Panc1 (cell line): ENCODE data around the gene SH3RF2. TPM values are rescaled to one million over a fixed set of nuclear protein-coding genes. Genes with fewer than 3 reads are reported as not detected.

Experiments
- ATAC-seq: fragments of 200-7000 bp; cut with Tn5 transposase; 2 replicates; pipeline ENCODE4 v1.9.1; 2020; ENCODE audit warnings: mild to moderate bottlenecking, moderate library complexity
- BruUV-seq: library from RNA; stranded (reverse); fragments of 400-500 nt; replicated peaks from 2 replicates; lab custom pipeline; 2021; lab: Mats Ljungman, UMichigan
- CTCF ChIA-PET: fragments of 300-600 bp; sonication (Branson Sonifier 250); formaldehyde crosslinking; loops from one replicate; lab custom pipeline; 2022; ENCODE audit warnings: antibody characterized with exemption; lab: Charles Lee
- POLR2A ChIA-PET: fragments of 300-600 bp; sonication (Branson Sonifier 250); formaldehyde crosslinking; loops from one replicate; lab custom pipeline; 2022; ENCODE audit warnings: antibody characterized with exemption; lab: Charles Lee
- DNase-seq: peaks from one replicate; pipeline ENCODE4 v3.0.0-alpha.2; 2010; ENCODE audit warnings: low read depth, low spot score
- H3K27ac ChIP-seq: 2 replicates; pipeline ENCODE4 v1.5.1; 2011; ENCODE audit warnings: mild to moderate bottlenecking, low read length, inconsistent platforms
- H3K27me3 ChIP-seq: fragments of 200-500 bp; sonication (Bioruptor generic); 2 replicates; pipeline ENCODE4 v1.6.0; 2014; ENCODE audit warnings: low read length, inconsistent platforms; ENCODE audit not compliant: control insufficient read depth, insufficient read depth
- H3K36me3 ChIP-seq: fragments of 200-500 bp; sonication (Bioruptor generic); 2 replicates; pipeline ENCODE4 v1.5.1; 2014; ENCODE audit warnings: inconsistent platforms, mild to moderate bottlenecking, low read length, moderate library complexity; ENCODE audit not compliant: control insufficient read depth, insufficient read depth
- H3K4me1 ChIP-seq: 2 replicates; pipeline ENCODE4 v1.5.1; 2011; ENCODE audit warnings: inconsistent platforms, mild to moderate bottlenecking, low read length, moderate library complexity; ENCODE audit not compliant: control insufficient read depth, insufficient read depth
- H3K4me3 ChIP-seq, 2 experiments: 2 replicates each; pipeline ENCODE4 v1.5.1; 2011 to 2012; ENCODE audit warnings: low read depth in 2 of 2, low read length in 2 of 2, mild to moderate bottlenecking in 2 of 2, inconsistent platforms in 1 of 2, moderate library complexity in 1 of 2
- H3K9me3 ChIP-seq: fragments of 200-500 bp; sonication (Bioruptor generic); 2 replicates; pipeline ENCODE4 v1.5.1; 2014; ENCODE audit warnings: low read depth, mild to moderate bottlenecking, inconsistent platforms, low read length, moderate library complexity; ENCODE audit not compliant: control insufficient read depth, insufficient read depth
- CTCF ChIP-seq: fragments of 450-650 bp; IDR thresholded peaks from 2 replicates; pipeline ENCODE4 v1.5.1; 2017; ENCODE audit warnings: mild to moderate bottlenecking
- POLR2AphosphoS5 ChIP-seq: IDR thresholded peaks from 2 replicates; pipeline ENCODE4 v1.6.1; 2012; ENCODE audit warnings: mild to moderate bottlenecking, low read depth, low read length, moderate library complexity
- REST ChIP-seq, 2 experiments: IDR thresholded peaks; 2 replicates each; pipeline ENCODE4 v1.6.1; 2011 to 2012; ENCODE audit warnings: low read depth in 2 of 2, control low read depth in 1 of 2, low read length in 1 of 2, mild to moderate bottlenecking in 1 of 2, moderate library complexity in 1 of 2; ENCODE audit not compliant: insufficient read depth in 1 of 2
- SIN3A ChIP-seq: IDR thresholded peaks from 2 replicates; pipeline ENCODE4 v1.6.1; 2012; ENCODE audit warnings: low read depth, mild to moderate bottlenecking, low read length, moderate library complexity, borderline replicate concordance; ENCODE audit not compliant: insufficient read depth
- TCF7L2 ChIP-seq: IDR thresholded peaks from 2 replicates; pipeline ENCODE4 v1.6.1; 2011; ENCODE audit warnings: mild to moderate bottlenecking, low read depth, low read length, inconsistent platforms
- in situ Hi-C: cut with HindIII; loops from 2 replicates; pipeline ENCODE4 v1.10.0; 2016; ENCODE audit warnings: low sequenced_read_pairs, low pct_unique_long_range_greater_than_20kb
- intact Hi-C: fragments of 100-400 bp; cut with micrococcal nuclease; formaldehyde crosslinking; loops from one replicate; pipeline ENCODE4 v1.10.0; 2022; ENCODE audit not compliant: unreplicated experiment
- total RNA-seq: library from RNA; stranded (reverse); gene quantifications from one replicate; pipeline ENCODE4 v1.2.1, GENCODE V29; 2021; ENCODE audit not compliant: unreplicated experiment

The SH3RF2 gene
- total RNA-seq, 1 experiment from 2014 or later, result 23.1 TPM

- H3K4me3 ChIP-seq, result no peak overlapping the region
- H3K4me1 ChIP-seq, result no peaks in the 10 kb centered on the region
- no peak for ATAC-seq
- H3K9me3 ChIP-seq, result no peaks in the 10 kb centered on the region
- H3K27ac ChIP-seq, result no peak overlapping the region
- DNase-seq, result no peak
- intact Hi-C loops (no loop called here), in situ Hi-C loops (no loop called here)
- BruUV-seq, result no TSS peak
- ChIA-PET POLR2A (no interaction called here), CTCF (no interaction called here)
- no peak for TF ChIP-seq TCF7L2
- no peak for TF ChIP-seq POLR2AphosphoS5
- no peak for TF ChIP-seq SIN3A
- no peak for TF ChIP-seq REST (IDR thresholded peaks at IDR 0.05; ENCODE audit: insufficient read depth in 1 of 2, low read depth in 2 of 2, low read length in 1 of 2)
- TF ChIP-seq CTCF, result no peak
- peaks cover 5% of the 10 kb centered on the region; the same call in 1 of the 2 replicates for H3K36me3 ChIP-seq
- H3K27me3 ChIP-seq, result no peaks in the 10 kb centered on the region
Observed at GRCh38 chr5:146002491-146002890, 66.1 kb downstream of the SH3RF2 start.

- CTCF ChIA-PET, result no interaction called here
- in situ Hi-C loops (no loop called here), intact Hi-C loops (no loop called here)
- POLR2A ChIA-PET, result no interaction called here
- no peak for ATAC-seq
- H3K27ac ChIP-seq, result no peak overlapping the region
- no peaks in the 10 kb centered on the region for H3K27me3 ChIP-seq
- H3K36me3 ChIP-seq, result peaks cover 5% of the 10 kb centered on the region; the same call in 1 of the 2 replicates
- no peak overlapping the region for H3K4me3 ChIP-seq
- no peak for DNase-seq
- H3K9me3 ChIP-seq, result no peaks in the 10 kb centered on the region
- TF ChIP-seq CTCF (no peak), TCF7L2 (no peak), SIN3A (no peak), REST (IDR thresholded peaks at IDR 0.05; ENCODE audit: insufficient read depth in 1 of 2, low read depth in 2 of 2, low read length in 1 of 2) (no peak), POLR2AphosphoS5 (no peak)
- BruUV-seq, result no TSS peak
- no peaks in the 10 kb centered on the region for H3K4me1 ChIP-seq
Observed at GRCh38 chr5:146003852-146004251, 67.5 kb downstream of the SH3RF2 start.
